Right forelimb (tissue), 1 donor: ENCODE measurements around the gene ATG13.

ENCODE experiments used
- DNase-seq: peaks from one replicate; pipeline ENCODE4 v3.0.0-alpha.2; 2018

ATG13 gene

DNA sequence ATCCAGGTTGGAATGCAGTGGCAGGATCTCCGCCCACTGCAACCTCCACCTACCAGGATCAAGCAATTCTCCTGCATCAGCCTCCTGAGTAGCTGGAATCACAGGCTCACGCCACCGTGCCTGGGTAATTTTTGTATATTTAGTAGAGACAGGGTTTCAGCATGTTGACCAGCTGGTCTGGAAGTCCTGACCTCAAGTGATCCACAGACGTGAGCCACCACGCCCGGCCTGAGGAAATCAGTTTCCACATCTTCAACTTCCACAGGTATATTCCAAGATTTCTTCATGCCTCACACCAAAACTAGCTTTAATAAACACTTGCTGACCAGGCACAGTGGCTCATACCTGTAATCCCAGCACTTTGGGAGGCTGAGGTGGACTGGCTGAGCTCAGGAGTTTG, 8.0 kb upstream of the ATG13 start:
- no peak for DNase-seq

DNA sequence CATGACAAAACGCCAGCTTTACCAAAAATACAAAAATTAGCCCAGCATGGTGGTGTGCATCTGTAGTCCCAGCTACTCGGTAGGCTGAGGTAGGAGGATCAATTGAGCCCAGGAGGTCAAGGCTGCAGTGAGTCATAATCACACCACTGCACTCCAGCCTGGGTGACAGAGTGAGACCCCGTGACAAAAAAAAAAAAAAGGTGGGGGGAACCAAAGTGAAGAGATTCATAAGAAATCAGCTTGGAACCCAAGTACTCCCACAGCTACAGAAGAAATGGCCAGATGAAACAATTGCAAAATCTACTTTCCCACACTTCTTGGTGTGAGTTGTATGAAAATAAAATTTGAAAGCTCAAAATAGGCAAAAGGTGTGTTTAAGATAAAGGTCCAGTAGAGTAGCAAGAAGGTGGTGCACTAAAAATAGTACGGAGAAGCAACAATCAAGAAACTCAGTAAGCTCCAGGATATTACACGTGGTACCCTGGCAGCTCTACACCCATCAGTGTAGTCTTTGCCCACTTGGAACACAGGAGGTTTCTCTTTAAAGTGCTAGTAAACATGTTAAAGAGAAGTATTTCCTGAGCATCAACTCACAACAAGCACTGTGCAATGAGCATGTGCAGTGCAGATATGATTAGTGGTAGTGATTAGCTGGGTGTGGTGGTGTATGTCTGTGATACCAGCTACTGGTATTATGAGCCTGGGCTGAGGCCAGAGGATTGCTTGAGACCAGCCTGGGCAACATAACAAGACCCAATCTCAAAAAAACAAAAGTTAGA, 5.6 kb upstream of the ATG13 start:
- no peak for DNase-seq

DNA sequence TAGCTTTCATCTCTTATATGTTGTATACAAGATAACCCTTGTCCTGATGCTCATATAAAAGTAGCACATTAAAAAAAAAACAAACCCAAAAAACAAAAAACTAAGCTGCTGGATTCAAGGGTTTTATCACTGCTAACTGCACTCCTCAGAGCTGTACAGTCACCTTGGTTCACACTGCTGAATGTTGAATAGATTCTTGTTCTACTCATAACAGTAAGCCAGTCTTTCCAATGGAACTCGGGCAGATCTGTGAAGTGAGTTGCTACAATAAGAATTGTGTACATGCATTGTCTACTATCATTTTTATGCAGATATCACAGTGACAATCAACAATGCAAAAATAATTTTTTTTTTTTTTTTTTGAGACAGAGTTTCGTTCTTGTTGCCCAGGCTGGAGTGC, 5.0 kb upstream of the ATG13 start:
- DNase-seq, result no peak

DNA sequence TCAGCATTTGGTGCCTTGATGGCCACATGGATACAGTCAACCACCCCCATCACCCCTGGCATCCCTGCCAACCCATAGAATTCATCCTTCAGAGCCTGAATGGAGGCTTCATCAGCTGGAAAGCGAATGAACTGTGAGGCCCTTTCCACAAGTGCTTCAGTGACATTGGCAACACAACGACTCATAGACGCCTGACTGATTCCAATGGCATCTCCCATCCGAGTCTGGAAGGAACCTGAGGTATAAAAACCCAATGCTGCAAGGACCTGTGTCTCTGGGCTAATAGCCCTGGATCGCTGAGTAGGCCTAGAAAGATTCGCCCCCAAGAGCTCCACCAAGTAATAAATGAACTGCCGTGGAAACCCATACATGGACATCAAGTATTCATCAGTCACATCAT, 1.6 kb upstream of the ATG13 start:
- DNase-seq, result no peak

DNA sequence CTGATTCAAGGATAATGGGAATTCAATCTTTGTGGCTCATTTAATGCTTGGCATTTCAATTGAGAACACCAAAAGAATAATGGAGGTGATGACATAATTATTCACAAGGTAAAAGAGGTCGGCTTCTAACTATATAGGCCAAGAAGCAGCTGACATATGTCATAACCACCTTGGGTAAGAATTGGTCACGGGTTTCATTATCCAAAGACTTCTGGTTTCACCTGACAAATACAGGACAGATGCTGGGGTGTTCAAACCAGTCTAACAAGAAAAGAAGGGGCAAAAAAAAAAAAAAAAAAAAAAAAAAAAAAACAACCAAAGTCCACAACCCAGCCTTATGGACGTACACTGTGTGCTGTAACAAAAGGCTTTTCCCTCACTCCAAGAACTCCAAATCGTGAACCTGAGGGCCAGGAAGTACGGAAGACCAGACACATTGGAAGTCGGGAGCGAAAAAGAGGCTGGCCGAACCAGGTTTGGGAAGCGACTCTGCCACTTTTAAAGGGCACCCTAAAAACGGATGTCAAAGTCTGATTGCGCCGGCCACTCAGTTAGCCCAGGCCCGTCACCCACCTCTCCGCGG, 711 bp upstream of the ATG13 start:
- DNase-seq, result no peak

DNA sequence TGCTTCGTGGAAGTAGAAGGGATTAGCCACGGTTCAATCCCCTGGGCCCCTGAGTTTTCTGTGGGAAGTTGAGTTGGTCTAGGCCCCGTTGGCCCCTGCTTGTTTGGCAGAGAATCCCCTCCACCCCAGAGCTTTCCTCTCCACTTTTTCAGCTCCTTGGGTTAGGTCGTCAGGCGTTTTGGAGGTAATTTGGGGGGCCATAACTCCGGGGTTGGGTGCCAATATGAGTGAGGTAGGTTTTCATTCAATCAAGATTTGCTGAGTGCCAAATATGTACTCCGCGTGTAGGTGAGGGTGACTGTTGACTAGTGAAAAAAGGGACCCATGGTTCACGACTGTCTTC, 590 bp downstream of the ATG13 start:
- DNase-seq, result no peak

DNA sequence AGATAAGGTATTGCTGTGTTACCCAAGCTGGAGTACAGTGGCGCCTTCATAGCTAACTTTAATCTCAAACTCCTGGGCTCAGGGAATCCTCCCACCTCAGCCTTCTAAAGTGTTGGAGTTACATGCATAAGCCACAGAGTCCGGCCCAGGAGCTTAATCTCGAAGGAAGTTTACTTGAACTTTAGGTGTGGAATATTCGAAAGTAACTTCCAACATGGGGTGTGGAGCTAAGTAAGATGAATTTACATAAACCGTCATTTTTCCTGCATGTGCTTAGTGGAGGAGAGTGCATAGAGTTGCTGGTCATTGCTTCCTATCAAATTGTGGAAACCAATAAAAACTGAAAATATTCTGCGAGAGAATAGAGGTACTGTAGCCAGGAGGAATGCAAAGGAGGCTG, 1.5 kb downstream of the ATG13 start:
- no peak for DNase-seq

DNA sequence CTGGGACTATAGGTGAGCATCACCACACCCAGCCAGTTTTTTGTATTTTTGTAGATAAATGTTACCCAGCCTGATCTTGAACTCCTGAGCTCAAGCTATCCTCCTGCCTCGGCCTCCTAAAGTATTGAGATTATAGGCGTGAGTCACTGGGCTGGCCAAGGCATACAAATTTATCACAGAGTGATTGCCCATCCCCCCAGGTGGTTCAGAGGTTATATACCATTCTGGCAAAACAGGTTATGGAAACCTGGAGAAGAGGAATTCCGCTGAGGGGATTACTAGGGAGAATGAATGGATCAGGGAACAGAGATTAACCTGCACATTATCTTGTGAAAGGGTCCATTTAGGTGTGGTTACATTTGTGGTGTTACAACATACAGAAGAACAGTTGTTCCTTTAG, 8.1 kb downstream of the ATG13 start:
- DNase-seq, result no peak

DNA sequence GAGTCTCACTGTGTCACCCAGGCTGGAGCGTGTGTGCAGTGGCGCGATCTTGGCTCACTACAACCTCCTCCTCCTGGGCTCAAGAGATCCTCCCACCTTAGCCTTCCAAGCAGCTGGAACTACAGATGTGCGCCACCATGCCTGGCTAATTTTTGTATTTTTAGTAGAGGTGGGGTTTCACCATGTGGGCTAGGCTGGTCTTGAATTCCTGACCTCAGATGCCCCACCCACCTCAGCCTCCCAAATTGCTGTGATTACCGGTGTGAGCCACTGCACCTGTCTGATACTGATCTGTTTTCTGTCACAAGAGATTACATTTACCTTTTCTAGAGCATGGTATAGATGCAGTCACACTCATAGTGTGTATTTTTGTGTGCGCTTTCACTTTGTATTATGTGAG, 11.6 kb downstream of the ATG13 start:
- no peak for DNase-seq

DNA sequence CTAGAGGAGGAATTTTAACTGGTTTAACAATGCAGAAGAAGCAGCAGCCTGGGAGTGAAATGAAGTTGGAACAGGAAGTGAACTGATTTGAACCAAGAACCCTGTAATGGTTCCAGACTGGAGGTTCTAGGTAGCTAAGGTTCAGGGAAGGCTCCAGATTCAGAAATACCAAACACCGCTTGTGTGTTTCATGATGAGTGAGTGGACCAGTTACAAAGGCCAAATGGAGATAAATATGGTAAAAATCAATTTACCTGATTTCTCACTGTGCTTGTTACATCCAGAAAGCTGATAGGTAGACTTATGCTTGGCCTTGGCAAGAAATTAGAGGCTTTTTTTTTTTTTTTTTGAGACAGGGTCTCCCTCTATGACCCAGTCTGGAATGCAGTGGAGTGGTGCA, 12.9 kb downstream of the ATG13 start:
- DNase-seq, result no peak

DNA sequence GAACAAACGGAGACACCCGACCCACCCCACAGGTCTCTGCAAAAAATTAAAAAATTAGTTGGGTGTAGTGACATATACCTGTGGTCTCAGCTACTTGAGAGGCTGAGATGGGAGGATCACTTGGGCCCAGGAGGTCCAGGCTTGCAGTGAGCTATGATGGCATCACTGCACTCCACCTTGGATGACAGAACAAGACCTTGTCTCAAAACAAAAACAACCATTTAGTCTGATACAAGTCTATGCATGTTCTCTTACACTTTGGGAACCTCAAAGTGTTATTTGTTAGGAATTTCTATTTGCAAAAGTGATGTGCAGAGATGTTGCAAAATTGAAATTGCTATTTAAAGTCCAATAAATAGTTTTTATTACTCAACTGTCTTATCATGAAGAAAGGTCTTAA, 14.3 kb downstream of the ATG13 start:
- no peak for DNase-seq

DNA sequence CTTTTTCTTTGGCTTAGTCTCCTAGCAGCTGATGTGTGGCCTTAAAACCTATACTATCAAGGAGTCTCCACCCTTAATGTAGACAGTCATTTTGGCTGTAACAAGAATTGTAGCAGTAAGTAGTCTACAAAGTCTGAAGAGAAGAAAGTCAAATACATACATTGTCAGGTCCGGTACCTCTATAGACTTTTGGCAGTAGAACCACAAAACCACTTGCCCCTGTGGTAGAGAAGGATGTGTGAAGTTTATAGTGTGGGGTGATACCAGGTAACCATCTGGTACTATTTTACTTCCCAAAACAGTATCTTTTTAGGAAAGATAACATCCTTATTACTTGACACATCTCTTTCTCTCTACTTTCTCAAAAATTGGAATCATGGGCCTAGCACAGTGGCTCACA, 15.1 kb downstream of the ATG13 start:
- DNase-seq, result no peak

DNA sequence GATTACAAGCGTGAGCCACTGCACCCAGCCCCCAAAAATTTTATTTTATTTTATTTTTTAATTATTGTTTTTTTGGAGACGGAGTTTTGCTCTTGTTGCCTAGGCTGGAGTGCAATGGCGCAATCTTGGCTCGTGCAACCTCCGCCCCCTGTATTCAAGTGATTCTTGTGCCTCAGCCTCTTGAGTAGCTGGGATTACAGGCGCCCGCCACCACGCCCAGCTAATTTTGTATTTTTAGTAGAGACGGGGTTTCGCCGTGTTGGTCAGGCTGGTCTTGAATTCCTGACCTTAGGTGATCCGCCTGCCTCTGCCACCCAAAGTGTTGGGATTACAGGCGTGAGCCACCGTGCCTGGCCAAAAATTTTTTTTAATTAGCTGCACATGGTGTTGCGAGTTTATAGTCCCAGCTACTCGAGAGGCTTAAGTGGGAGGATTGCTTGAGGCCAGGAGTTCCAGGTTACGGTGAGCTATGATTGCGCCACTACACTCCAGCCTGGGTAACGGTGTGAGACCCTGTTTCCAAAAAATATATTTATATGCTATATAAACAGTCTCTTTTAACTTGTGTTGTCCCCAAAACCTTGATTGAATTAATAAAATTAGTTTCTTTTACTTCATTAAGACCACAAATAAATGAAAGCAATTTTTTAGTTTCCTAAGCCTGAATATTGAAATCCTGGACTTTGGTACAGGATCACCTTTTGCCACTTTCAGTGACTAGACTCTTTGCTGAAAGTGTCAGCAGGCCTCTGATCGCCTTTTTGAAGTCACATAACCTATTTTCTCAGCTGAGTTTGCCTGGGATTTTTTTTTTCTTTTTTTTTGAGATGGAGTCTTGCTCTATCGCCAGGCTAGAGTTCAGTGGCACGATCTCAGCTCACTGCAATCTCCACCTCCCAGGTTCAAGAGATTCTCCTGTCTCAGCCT, 16.2 kb downstream of the ATG13 start:
- no peak for DNase-seq

DNA sequence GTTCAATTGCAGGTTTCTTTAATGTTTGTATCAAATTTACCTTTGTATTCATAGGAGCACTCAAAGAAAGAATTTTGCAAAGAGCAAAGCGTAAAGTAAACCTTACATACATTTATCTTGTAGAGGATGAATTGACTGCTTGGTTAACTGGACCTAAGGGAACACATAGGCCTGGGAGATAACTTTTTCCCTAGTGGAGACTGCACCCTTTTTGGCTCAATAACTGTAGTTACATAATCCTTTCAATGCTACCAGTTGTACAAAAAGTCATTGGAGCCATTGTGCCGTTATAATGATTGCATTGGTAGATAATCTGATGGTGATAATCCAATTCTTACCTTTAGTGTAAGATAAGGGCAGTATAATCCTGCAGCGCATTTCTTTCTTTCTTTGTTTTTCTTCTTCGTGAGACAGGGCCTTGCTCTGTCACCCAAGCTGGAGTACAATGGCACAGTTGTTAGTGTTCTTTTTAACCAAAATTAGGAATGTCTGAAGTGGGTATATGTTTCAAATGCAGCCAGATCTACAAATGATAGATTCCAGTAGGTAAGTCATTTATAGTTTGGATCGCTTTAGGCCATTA, 18.3 kb downstream of the ATG13 start:
- DNase-seq, result no peak

DNA sequence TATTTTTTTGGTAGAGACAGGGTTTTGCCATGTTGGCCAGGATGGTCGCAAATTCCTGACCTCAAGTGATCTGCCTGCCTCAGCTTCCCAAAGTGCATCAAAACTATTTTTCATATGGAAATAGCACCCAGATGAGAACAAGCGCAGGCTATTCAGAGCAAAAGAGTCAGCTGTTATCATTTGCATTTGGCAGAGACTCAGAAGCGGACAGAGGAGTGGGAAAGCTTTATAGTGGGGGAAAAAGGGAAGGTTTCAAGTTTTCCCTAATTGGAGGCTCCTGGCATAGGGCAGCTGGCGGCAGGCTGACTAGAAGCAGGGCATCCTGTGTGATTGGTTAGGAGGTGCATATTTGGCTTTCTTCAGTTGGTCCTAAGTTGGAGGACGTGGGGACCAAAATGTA, 20.2 kb downstream of the ATG13 start:
- DNase-seq, result no peak

DNA sequence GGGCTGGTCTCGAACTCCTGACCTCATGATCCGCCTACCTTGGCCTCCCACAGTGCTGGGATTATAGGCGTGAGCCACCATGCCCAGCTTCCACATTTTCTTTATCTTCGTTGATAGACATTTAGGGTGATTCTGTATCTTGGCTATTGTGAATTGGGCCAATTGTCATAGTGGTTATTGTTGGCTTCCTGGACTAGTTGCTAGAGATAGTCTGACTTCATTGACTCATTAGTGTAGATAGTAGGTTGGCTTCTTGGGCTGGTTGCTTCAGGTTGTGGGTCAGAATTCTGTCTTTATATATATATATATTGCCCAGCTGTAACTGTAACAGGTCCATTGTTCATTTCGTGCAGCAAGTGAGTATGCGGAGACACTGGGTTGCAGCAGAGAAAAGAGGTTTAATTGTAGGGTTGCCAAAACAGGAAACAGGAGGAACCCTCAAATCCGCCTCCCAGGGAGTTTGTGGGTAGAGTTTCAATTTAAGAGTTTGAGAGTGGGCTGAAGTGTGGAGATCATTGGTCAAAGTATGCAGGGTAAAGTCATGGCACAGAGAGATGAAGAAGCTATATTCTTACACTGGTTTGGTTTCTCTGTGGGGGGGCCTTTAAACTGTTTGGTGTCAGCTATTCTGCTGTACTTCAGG, 22.0 kb downstream of the ATG13 start:
- DNase-seq, result no peak

DNA sequence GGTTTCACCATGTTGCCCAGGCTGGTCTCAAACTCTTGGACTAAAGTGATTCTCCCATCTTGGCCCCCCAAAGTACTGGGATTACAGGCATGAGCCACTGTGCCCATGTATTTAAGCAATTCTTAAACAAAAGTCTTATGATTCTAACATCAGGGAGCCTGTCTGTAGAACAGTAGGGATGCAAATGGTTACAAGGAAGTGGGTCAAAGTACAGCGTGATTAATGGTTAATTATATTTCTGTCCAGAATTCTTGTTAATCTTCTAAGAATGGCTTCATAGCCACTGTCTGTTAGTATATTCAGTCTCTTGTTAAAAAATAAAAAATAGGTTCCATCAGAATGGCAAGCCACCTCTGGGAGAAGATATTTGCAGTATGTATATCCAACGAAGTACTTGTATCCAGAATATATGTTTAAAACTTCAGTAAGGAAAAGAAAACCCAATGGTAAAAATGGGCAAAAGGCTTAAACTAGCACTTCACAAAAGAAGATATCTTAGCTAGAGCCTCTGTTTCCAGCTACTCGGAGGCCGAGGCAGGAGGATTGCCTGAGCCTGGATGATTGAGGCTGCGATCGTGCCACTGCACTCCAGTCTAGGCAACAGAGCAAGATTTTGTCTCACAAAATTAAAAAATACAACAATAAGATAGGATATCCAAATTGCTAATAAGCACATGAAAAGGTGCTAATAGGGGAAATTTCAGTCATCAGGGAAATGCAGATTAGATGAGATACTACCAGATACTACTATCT, 22.9 kb downstream of the ATG13 start:
- no peak for DNase-seq

DNA sequence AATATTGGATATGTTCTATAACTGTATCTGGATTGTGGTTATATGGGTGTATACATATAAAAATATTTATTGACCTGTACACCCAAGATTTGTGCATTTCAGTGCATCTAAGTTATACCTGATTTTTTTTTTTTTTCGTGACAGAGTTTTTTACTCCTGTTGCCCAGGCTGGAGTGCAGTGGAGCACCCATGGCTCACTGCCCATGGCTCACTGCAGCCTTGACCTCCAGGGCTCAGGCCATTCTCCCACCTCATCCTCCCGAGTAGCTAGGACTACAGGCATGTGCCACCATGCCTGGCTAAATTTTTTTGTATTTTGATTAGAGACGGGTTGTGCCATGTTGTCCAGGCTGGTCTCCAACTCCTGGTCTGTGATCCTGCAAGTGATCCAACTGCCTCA, 24.3 kb downstream of the ATG13 start:
- DNase-seq, result no peak

DNA sequence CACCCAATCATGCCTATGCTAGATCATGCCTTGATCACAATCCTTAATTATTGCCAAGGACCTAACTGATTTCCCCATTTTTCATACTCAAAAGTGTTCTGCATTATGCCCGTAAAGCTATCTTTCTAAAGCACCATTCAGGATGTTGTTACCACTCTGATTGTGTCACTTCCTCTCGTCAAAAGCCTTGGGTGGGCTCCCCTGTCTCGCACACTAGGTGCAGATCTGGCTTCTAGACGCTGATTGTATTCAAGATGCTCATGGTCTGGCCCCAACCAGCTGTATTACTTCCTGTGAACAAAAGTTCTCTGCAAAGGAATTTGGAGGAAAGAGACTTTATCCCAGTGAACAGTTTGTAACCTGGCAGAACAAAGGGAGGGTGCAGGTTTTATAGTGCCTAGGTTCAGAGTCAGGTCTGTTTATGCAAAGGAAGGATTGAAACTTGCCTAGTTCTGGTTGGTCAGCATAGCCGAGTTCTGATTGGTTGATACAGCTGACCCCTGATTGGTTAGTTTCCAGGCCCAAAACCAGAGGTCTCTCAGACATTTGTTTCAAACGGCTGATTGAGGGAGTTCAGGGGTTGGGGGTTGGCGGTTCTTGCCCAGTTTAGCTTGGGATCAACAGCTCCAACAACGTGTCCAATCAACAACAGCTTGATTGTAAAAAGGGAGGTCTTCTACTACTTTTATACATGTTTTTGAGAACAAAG, 25.4 kb downstream of the ATG13 start:
- no peak for DNase-seq

DNA sequence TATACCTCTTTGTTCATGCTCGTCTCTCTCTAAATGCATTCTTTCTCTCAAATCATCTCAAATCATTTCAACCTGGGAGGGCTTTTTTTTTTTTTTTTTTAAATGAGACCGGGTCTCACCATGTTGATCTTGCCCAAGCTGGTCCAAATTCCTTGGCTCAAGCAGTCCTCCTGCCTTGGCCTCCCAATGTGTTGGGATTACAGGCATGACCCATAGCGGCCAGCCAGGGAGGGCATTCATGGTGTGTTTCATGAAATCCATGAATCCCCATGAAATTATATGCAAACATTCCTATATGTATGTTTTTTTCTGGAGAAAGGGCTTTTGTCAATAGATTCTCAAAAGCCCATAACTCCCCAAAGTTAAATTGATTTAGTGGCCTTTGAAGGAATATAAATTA, 26.2 kb downstream of the ATG13 start:
- no peak for DNase-seq

DNA sequence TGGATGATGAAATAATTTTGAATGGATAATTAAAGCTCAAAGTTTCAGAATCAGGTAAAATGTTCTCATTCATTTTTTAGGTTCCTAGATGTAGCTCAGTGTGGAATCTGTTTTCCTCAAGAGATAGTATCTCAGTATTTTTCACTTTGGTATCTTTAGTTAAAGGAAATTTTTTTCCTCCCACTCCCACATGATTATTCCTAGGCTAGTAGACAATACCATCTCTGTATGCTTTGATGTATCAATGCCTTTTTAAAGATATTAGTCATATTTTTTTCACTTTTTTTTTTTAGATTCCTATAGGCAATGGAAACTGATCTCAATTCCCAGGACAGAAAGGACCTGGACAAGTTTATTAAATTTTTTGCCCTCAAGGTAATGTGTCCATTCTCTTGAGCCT, 26.6 kb downstream of the ATG13 start:
- DNase-seq, result no peak
